SK-N-SH treated with all-trans-retinoic acid at 6 μM for 48 hours (cell line): ENCODE results near the gene NAGPA.

Source experiments
- ARNTL ChIP-seq: fragments of 450-650 bp; formaldehyde crosslinking; IDR thresholded peaks from 2 replicates; pipeline ENCODE4 v1.5.0; 2020; ENCODE audit warnings: low read depth, mild to moderate bottlenecking, moderate library complexity, borderline replicate concordance
- BACH2 ChIP-seq: fragments of 250-450 bp; sonication (Bioruptor Pico); IDR thresholded peaks from 2 replicates; pipeline ENCODE4 v1.9.0; 2021; ENCODE audit warnings: mild to moderate bottlenecking, borderline replicate concordance
- CREB5 ChIP-seq: fragments of 250-450 bp; sonication (Bioruptor Pico); IDR thresholded peaks from 2 replicates; pipeline ENCODE4 v1.5.1; 2020; ENCODE audit warnings: low read depth, mild to moderate bottlenecking, moderate library complexity
- CSDC2 ChIP-seq: fragments of 250-450 bp; sonication (Bioruptor Pico); IDR thresholded peaks from 2 replicates; pipeline ENCODE4 v1.5.0; 2020; ENCODE audit warnings: mild to moderate bottlenecking, moderate library complexity
- GLIS3 ChIP-seq: fragments of 250-450 bp; sonication (Bioruptor Pico); IDR thresholded peaks from 2 replicates; pipeline ENCODE4 v1.5.0; 2020; ENCODE audit warnings: mild to moderate bottlenecking, moderate library complexity
- ISL1 ChIP-seq: fragments of 250-450 bp; sonication (Bioruptor Pico); IDR thresholded peaks from 2 replicates; pipeline ENCODE4 v2.1.2; 2022; ENCODE audit warnings: mild to moderate bottlenecking, moderate library complexity
- POU6F1 ChIP-seq: fragments of 250-450 bp; sonication (Bioruptor Pico); IDR thresholded peaks from 2 replicates; pipeline ENCODE4 v1.8.0; 2021; ENCODE audit warnings: low read depth, mild to moderate bottlenecking, moderate library complexity, borderline replicate concordance
- SNAI2 ChIP-seq: fragments of 250-450 bp; sonication (Bioruptor Pico); IDR thresholded peaks from 2 replicates; pipeline ENCODE4 v1.5.0; 2020; ENCODE audit warnings: mild to moderate bottlenecking, moderate library complexity
- ZC3H10 ChIP-seq: fragments of 250-450 bp; sonication (Bioruptor Pico); IDR thresholded peaks from 2 replicates; pipeline ENCODE4 v1.5.1; 2021; ENCODE audit warnings: mild to moderate bottlenecking, moderate library complexity
- ZFP30 ChIP-seq: fragments of 450-650 bp; formaldehyde crosslinking; IDR thresholded peaks from 2 replicates; pipeline ENCODE4 v1.5.0; 2022; ENCODE audit warnings: mild to moderate bottlenecking, moderate library complexity

- TF ChIP-seq SNAI2 (CRISPR knock-in tag) (no peak), ISL1 (CRISPR knock-in tag) (no peak), BACH2 (CRISPR knock-in tag) (no peak), CSDC2 (CRISPR knock-in tag) (no peak), ZFP30 (no peak), ARNTL (CRISPR knock-in tag) (no peak), GLIS3 (CRISPR knock-in tag) (no peak), CREB5 (CRISPR knock-in tag) (no peak), ZC3H10 (no peak), POU6F1 (CRISPR knock-in tag) (no peak)
These were observed 49.4 kb downstream of the NAGPA start for GRCh38 chr16:4984174-4984990.
